ENCODE results near the gene NOX5.

The NOX5 gene

GRCh38 chr15:69055251-69055650 lies 40.8 kb downstream of the NOX5 start:
- no peak overlapping the region for H3K4me3 ChIP-seq (ENCODE audit: low read depth, low read length)
- TF ChIP-seq CTCF (IDR thresholded peaks at IDR 0.05; ENCODE audit: low read depth, low read length) = no peak
- in situ Hi-C loops (cut with HindIII; ENCODE audit: low sequenced_read_pairs) = no loop called here
- no peak for DNase-seq (ENCODE audit: low read depth, low spot score)

- DNase-seq (ENCODE audit: low read depth, low spot score) = no peak
- no peak overlapping the region for H3K4me3 ChIP-seq (ENCODE audit: low read depth, low read length)
- in situ Hi-C loops (cut with HindIII; ENCODE audit: low sequenced_read_pairs) = no loop called here
- no peak for TF ChIP-seq CTCF (IDR thresholded peaks at IDR 0.05; ENCODE audit: low read depth, low read length)
Observed at GRCh38 chr15:69056365-69056764, 41.9 kb downstream of the NOX5 start.

GRCh38 chr15:69058830-69059556 lies 44.5 kb downstream of the NOX5 start:
- peak; percentile 82 for DNase-seq (ENCODE audit: low read depth, low spot score)
- no peak overlapping the region for H3K4me3 ChIP-seq (ENCODE audit: low read depth, low read length)
- in situ Hi-C loops (cut with HindIII; ENCODE audit: low sequenced_read_pairs) = no loop called here
- peak; percentile 79 for TF ChIP-seq CTCF (IDR thresholded peaks at IDR 0.05; ENCODE audit: low read depth, low read length)

- in situ Hi-C loops (cut with HindIII; ENCODE audit: low sequenced_read_pairs) = no loop called here
- TF ChIP-seq CTCF (IDR thresholded peaks at IDR 0.05; ENCODE audit: low read depth, low read length) = no peak
- DNase-seq (ENCODE audit: low read depth, low spot score) = no peak
- no peak overlapping the region for H3K4me3 ChIP-seq (ENCODE audit: low read depth, low read length)
Observed at GRCh38 chr15:69059557-69059943, 45.1 kb downstream of the NOX5 start.

- H3K4me3 ChIP-seq (ENCODE audit: low read depth, low read length) = no peak overlapping the region
- no peak for TF ChIP-seq CTCF (IDR thresholded peaks at IDR 0.05; ENCODE audit: low read depth, low read length)
- no peak for DNase-seq (ENCODE audit: low read depth, low spot score)
- in situ Hi-C loops (cut with HindIII; ENCODE audit: low sequenced_read_pairs) = no loop called here
Observed at GRCh38 chr15:69060041-69060481, 45.6 kb downstream of the NOX5 start.

GRCh38 chr15:69060744-69061143 lies 46.2 kb downstream of the NOX5 start:
- no peak overlapping the region for H3K4me3 ChIP-seq (ENCODE audit: low read depth, low read length)
- TF ChIP-seq CTCF (IDR thresholded peaks at IDR 0.05; ENCODE audit: low read depth, low read length) = no peak
- DNase-seq (ENCODE audit: low read depth, low spot score) = no peak
- in situ Hi-C loops (cut with HindIII; ENCODE audit: low sequenced_read_pairs) = no loop called here
